Fibroblast of lung (primary cell): ENCODE data around the gene LCA5L. TPM values are rescaled to one million over a fixed set of nuclear protein-coding genes. Genes with fewer than 3 reads are reported as not detected.

Experiments
- DNase-seq, 2 donors: peaks; one replicate each; pipeline versions ENCODE4 v3.0.0 to v3.0.0-alpha.2; 2010; ENCODE audit warnings: low read depth in 2 of 2
- H2AFZ ChIP-seq: 2 replicates; pipeline ENCODE4 v1.5.1; 2012; ENCODE audit warnings: low read length, control low read depth, inconsistent platforms
- H3K27ac ChIP-seq: 2 replicates; pipeline ENCODE4 v1.5.1; 2011; ENCODE audit warnings: low read length, control low read depth; ENCODE audit not compliant: insufficient read depth
- H3K27me3 ChIP-seq: 2 replicates; pipeline ENCODE4 v1.5.1; 2011; ENCODE audit warnings: mild to moderate bottlenecking, low read length; ENCODE audit not compliant: control insufficient read depth, insufficient read depth
- H3K36me3 ChIP-seq: 2 replicates; pipeline ENCODE4 v1.5.1; 2011; ENCODE audit warnings: low read length; ENCODE audit not compliant: control insufficient read depth, insufficient read depth
- H3K4me1 ChIP-seq: 2 replicates; pipeline ENCODE4 v1.5.1; 2011; ENCODE audit warnings: low read length; ENCODE audit not compliant: control insufficient read depth, insufficient read depth; ENCODE audit errors: extremely low read depth
- H3K4me2 ChIP-seq: 2 replicates; pipeline ENCODE4 v1.5.1; 2011; ENCODE audit warnings: low read length, control low read depth; ENCODE audit not compliant: insufficient read depth; ENCODE audit errors: extremely low read depth
- H3K4me3 ChIP-seq, 4 experiments: fragments of 200-600 bp in 1 of 4; sonication (generic) in 1 of 4; replicated peaks in 1 of 4; 2 replicates each; pipeline ENCODE4 v1.5.1; 2011 to 2016; ENCODE audit warnings: low read length in 4 of 4, low read depth in 3 of 4, mild to moderate bottlenecking in 3 of 4, control low read depth in 2 of 4, inconsistent platforms in 1 of 4, mixed read lengths in 1 of 4; ENCODE audit not compliant: insufficient read depth in 1 of 4; ENCODE audit errors: control extremely low read depth in 1 of 4
- H3K79me2 ChIP-seq: 2 replicates; pipeline ENCODE4 v1.5.1; 2012; ENCODE audit warnings: mild to moderate bottlenecking, low read length, inconsistent platforms; ENCODE audit not compliant: control insufficient read depth, insufficient read depth
- H3K9ac ChIP-seq: 2 replicates; pipeline ENCODE4 v1.5.1; 2011; ENCODE audit warnings: mild to moderate bottlenecking, low read length, control low read depth; ENCODE audit not compliant: insufficient read depth
- H3K9me3 ChIP-seq: 2 replicates; pipeline ENCODE4 v1.5.1; 2012; ENCODE audit warnings: low read depth, low read length; ENCODE audit not compliant: control insufficient read depth, insufficient read depth
- H4K20me1 ChIP-seq: 2 replicates; pipeline ENCODE4 v1.5.1; 2011; ENCODE audit warnings: low read length; ENCODE audit not compliant: control insufficient read depth, insufficient read depth; ENCODE audit errors: extremely low read depth
- CTCF ChIP-seq, 2 donors: IDR thresholded peaks in 1 of 2; conservative IDR thresholded peaks in 1 of 2; 1 replicate in 1 of 2; 2 replicates in 1 of 2; pipeline ENCODE4 v1.5.1; 2011 to 2012; ENCODE audit warnings: low read length in 2 of 2, control low read depth in 1 of 2, inconsistent platforms in 1 of 2, low read depth in 1 of 2, mild to moderate bottlenecking in 1 of 2
- EZH2 ChIP-seq: IDR thresholded peaks from 2 replicates; pipeline ENCODE4 v1.5.1; 2012; ENCODE audit warnings: low read length, control low read depth, mild to moderate bottlenecking; ENCODE audit errors: missing control alignments
- polyA plus RNA-seq, 2 donors: library from polyadenylated mRNA; depleted of rRNA in 1 of 2; stranded (reverse) in 1 of 2; unstranded in 1 of 2; fragments of >200 nt; gene quantifications; 2 replicates each; pipeline ENCODE4 v1.2.1, GENCODE V29; 2011 to 2012; ENCODE audit warnings: missing spikeins in 1 of 2
- total RNA-seq: library from RNA; depleted of rRNA; stranded (reverse); fragments of >200 nt; gene quantifications from 2 replicates; pipeline ENCODE4 v1.2.1, GENCODE V29; 2014

The LCA5L gene
- total and polyA plus RNA-seq, 2 donors (not counting 1 experiment from before 2014, with no cell fraction given), result 0.66 to 1.0 TPM

GRCh38 chr21:39483917-39484316 is 38.3 kb upstream of the LCA5L start:
- Histone ChIP-seq H4K20me1 (no peaks in the 10 kb centered on the region), H3K4me2 (no peak overlapping the region), H3K36me3 (no peaks in the 10 kb centered on the region), H3K9me3 (no peaks in the 10 kb centered on the region), H3K27ac (no peak overlapping the region), H3K9ac (no peak overlapping the region), H3K79me2 (no peaks in the 10 kb centered on the region), H3K4me3 (no peak overlapping the region), H3K27me3 (no peaks in the 10 kb centered on the region), H2AFZ (no peak overlapping the region), H3K4me1 (no peaks in the 10 kb centered on the region)
- DNase-seq, result peak; percentile 36 to 74
- TF ChIP-seq EZH2, result no peak
- no peak for TF ChIP-seq CTCF (conservative IDR thresholded peaks at IDR 0.05 in 1 of 2, IDR thresholded peaks at IDR 0.05 in 1 of 2; ENCODE audit: low read depth in 1 of 2, low read length in 2 of 2)

DNA sequence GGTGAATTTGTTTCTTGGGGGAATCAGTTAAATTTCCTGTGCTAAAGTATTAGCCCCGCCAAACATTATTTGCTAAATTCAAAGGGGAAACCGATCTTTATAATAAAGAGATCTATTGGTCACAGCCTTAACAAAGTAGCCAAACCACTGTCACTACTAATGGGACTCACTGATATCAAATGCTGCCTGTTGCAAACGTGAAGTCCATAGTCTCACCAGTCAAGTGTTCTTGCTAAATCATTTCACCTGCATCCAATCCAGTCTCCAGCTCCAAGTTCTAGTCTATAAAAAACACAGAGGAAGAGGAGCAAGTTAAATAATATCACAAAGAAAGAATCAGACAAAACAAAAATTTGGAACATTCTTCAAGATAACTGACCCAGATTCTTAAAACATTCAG is 36.3 kb upstream of the LCA5L start:
- no peak overlapping the region for H2AFZ ChIP-seq
- no peaks in the 10 kb centered on the region for H3K36me3 ChIP-seq
- H3K9ac ChIP-seq, result no peak overlapping the region
- H3K4me3 ChIP-seq, result no peak overlapping the region
- TF ChIP-seq CTCF (conservative IDR thresholded peaks at IDR 0.05 in 1 of 2, IDR thresholded peaks at IDR 0.05 in 1 of 2; ENCODE audit: low read depth in 1 of 2, low read length in 2 of 2), result no peak
- no peak for TF ChIP-seq EZH2
- no peak overlapping the region for H3K4me2 ChIP-seq
- no peaks in the 10 kb centered on the region for H3K9me3 ChIP-seq
- no peaks in the 10 kb centered on the region for H3K27me3 ChIP-seq
- no peaks in the 10 kb centered on the region for H4K20me1 ChIP-seq
- no peaks in the 10 kb centered on the region for H3K79me2 ChIP-seq
- H3K4me1 ChIP-seq, result no peaks in the 10 kb centered on the region
- no peak overlapping the region for H3K27ac ChIP-seq
- no peak for DNase-seq

GRCh38 chr21:39480271-39480670 is 34.7 kb upstream of the LCA5L start:
- Histone ChIP-seq H4K20me1 (no peaks in the 10 kb centered on the region), H3K9me3 (no peaks in the 10 kb centered on the region), H3K79me2 (no peaks in the 10 kb centered on the region), H3K27me3 (no peaks in the 10 kb centered on the region), H3K4me2 (no peak overlapping the region), H3K36me3 (no peaks in the 10 kb centered on the region), H3K9ac (no peak overlapping the region), H3K4me1 (no peaks in the 10 kb centered on the region), H3K4me3 (no peak overlapping the region), H3K27ac (no peak overlapping the region), H2AFZ (no peak overlapping the region)
- no peak for DNase-seq
- no peak for TF ChIP-seq EZH2
